ENCODE results near the gene ZNF358.

DNA sequence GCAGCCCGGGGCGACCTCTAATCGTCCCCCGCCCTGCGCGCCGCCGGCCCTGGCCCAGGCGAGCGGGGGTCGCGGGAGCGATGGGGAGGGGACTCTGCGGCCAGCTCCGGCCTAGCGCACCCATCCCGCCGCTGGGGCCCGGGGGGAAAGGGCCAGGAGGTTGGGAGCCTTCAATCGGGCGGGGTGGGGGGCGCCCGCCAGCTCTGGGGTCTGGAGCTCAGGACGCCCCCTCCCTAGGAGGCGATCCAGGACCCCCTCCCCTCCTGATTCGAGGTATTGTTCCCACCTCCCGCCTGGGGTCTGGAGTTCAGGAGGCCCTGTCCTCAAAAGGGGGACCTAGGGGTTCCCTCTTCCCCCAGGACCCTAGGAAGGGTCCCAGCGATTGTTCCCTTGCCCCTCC, 430 bp downstream of the ZNF358 start:
- TF ChIP-seq, protein P1, sequence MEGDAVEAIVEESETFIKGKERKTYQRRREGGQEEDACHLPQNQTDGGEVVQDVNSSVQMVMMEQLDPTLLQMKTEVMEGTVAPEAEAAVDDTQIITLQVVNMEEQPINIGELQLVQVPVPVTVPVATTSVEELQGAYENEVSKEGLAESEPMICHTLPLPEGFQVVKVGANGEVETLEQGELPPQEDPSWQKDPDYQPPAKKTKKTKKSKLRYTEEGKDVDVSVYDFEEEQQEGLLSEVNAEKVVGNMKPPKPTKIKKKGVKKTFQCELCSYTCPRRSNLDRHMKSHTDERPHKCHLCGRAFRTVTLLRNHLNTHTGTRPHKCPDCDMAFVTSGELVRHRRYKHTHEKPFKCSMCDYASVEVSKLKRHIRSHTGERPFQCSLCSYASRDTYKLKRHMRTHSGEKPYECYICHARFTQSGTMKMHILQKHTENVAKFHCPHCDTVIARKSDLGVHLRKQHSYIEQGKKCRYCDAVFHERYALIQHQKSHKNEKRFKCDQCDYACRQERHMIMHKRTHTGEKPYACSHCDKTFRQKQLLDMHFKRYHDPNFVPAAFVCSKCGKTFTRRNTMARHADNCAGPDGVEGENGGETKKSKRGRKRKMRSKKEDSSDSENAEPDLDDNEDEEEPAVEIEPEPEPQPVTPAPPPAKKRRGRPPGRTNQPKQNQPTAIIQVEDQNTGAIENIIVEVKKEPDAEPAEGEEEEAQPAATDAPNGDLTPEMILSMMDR (IDR thresholded peaks at IDR 0.05; ENCODE audit: extremely low read depth in 1 of 2, insufficient read depth in 1 of 2, low read depth in 1 of 2, low read length in 2 of 2), result no peak
- TF ChIP-seq POLR2AphosphoS5 (IDR thresholded peaks at IDR 0.05; ENCODE audit: insufficient read depth, low read depth, low read length), result no peak
- no peak for TF ChIP-seq MYC (IDR thresholded peaks at IDR 0.05; ENCODE audit: low read depth, low read length)
- TF ChIP-seq POLR2A (IDR thresholded peaks at IDR 0.05; ENCODE audit: low read depth, low read length), result no peak
- TF ChIP-seq, protein P2, sequence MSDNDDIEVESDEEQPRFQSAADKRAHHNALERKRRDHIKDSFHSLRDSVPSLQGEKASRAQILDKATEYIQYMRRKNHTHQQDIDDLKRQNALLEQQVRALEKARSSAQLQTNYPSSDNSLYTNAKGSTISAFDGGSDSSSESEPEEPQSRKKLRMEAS (IDR thresholded peaks at IDR 0.05; ENCODE audit: insufficient read depth, insufficient read length), result no peak
- no peak for TF ChIP-seq EZH2 (IDR thresholded peaks at IDR 0.05; ENCODE audit: borderline replicate concordance, low read depth, low read length, severe bottlenecking)
